ENCODE results near the gene LRRC2.

The LRRC2 gene

DNA sequence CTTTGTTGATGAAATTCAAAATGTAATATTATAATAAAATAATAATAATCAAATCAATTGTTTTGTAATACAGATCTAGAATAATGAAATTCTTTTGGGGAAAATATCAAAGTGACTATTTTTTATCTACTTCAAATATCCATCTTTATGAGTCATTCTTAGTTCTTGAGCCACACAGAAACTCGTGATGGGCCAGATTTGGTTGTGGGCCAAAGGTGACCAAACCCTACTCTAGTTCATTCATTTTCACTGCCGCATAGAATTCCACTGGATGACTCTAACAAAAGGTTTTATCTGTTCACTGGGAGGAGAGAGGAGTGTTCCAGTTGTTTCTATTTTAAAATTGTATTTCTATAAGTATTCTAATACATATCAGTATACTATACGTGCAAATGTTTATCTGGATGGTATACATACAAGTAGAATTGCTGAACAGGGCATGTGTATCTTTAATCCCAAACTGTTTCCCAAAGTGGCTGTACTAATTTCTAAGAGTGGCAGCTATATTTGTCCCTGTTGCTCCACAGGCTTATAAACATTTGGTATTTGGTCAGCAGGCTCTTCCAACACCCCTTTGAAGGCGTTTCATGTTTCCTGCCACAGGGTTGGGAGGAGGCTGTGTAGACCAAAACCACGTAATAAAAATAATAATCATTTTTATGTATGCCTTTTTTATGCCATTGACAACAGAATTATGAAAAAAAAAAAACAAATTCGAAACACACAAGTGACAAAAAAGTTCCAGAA lies 75.6 kb downstream of the LRRC2 start:
- no peaks in the 10 kb centered on the region for H3K36me3 ChIP-seq (ENCODE audit: control insufficient read depth, insufficient read depth, low read length)
- H3K4me3 ChIP-seq (ENCODE audit: insufficient read depth, low read depth, low read length), result no peak overlapping the region
- H3K9me3 ChIP-seq (ENCODE audit: control insufficient read depth, low read length), result no peaks in the 10 kb centered on the region
- no peak overlapping the region for H3K27ac ChIP-seq (ENCODE audit: insufficient read depth, low read depth, low read length, poor library complexity, severe bottlenecking)
- peaks cover 5% of the 10 kb centered on the region for H3K27me3 ChIP-seq (ENCODE audit: control insufficient read depth, insufficient read depth, low read length, poor library complexity, severe bottlenecking)
- H3K4me1 ChIP-seq (ENCODE audit: control insufficient read depth, insufficient read depth, low read length), result no peaks in the 10 kb centered on the region
- WGBS, 2 experiments, result 85 to 86% methylated on average over 4 to 6 of the region's 6 CpGs

DNA sequence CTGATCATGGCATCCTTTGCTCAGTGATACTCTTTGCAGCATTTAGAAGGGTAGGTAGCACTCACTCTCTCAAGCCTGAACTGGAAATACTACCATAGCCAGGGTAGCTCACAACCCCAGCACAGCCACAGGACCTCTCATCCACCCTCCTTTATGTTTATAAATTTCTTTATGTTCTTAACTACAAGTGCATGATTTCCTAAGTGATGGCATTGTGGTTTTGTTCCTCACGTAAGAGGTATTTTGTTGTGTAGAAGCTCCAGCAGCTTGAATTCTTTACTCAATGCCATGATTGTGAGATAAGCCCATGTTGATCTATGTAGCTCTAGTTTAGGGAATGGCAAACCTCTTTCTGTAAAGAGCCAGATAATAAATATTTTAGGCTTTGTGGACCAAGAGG lies 76.2 kb downstream of the LRRC2 start:
- no peak overlapping the region for H3K4me3 ChIP-seq (ENCODE audit: insufficient read depth, low read depth, low read length)
- no peaks in the 10 kb centered on the region for H3K9me3 ChIP-seq (ENCODE audit: control insufficient read depth, low read length)
- no peak overlapping the region for H3K27ac ChIP-seq (ENCODE audit: insufficient read depth, low read depth, low read length, poor library complexity, severe bottlenecking)
- 94 to 100% methylated on average over 1 of the region's 1 CpG for WGBS, 2 experiments
- no peaks in the 10 kb centered on the region for H3K36me3 ChIP-seq (ENCODE audit: control insufficient read depth, insufficient read depth, low read length)
- H3K4me1 ChIP-seq (ENCODE audit: control insufficient read depth, insufficient read depth, low read length), result no peaks in the 10 kb centered on the region
- peaks cover 5% of the 10 kb centered on the region for H3K27me3 ChIP-seq (ENCODE audit: control insufficient read depth, insufficient read depth, low read length, poor library complexity, severe bottlenecking)

DNA sequence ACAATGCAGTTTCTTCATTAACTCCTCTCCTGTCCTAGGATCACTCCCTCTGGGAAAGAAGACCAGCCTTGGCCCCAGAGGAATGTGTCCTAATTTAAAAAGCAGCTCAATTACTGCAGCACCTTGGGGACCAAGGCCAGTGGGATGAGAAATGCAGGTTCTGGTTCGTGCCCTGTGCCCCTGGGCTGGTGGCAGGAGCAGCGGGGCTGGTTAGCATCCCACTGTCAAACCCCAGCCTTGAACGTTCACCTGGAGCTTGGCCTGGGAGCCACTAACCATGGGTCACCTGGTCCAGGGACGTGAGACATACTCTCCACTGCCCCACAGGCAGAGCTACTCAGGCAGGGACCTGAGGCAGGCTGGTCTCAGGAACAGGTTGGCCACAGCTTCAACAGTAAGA lies 76.7 kb downstream of the LRRC2 start:
- no peak overlapping the region for H3K27ac ChIP-seq (ENCODE audit: insufficient read depth, low read depth, low read length, poor library complexity, severe bottlenecking)
- H3K27me3 ChIP-seq (ENCODE audit: control insufficient read depth, insufficient read depth, low read length, poor library complexity, severe bottlenecking), result peaks cover 5% of the 10 kb centered on the region
- H3K36me3 ChIP-seq (ENCODE audit: control insufficient read depth, insufficient read depth, low read length), result no peaks in the 10 kb centered on the region
- no peaks in the 10 kb centered on the region for H3K9me3 ChIP-seq (ENCODE audit: control insufficient read depth, low read length)
- H3K4me3 ChIP-seq (ENCODE audit: insufficient read depth, low read depth, low read length), result no peak overlapping the region
- 84 to 91% methylated on average over 4 of the region's 4 CpGs for WGBS, 2 experiments
- H3K4me1 ChIP-seq (ENCODE audit: control insufficient read depth, insufficient read depth, low read length), result no peaks in the 10 kb centered on the region

DNA sequence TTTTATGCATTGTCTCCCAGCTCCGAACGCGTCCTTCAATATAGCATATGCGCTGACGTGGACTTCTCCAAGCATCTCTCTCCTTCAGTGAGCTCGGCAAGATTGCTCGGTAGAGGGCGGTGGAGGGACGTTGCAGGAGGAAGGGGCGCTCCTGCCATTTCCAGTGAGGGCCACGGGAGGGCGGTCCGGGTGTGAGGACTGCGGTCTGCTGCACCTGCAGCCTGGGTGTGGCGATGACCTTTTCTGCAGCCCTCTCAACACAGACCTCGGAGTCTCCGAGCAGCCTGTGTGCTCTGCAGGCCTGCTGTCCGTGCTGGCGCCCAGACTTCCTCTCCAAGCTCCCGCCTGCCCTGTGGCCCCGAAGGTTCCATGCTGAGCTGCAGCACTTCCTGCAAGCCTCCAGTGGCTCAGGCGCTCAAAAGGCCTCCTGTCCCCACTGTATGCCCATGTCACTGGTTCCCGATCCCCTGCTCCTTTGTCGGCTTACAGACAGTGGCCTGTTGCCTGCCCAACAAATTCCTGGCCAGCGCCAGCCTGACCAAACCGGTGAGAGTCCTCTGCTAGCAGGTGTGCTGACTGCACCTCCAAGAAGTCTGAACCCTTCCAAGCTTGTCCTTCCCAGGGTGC lies 77.3 kb downstream of the LRRC2 start:
- Histone ChIP-seq H3K9me3 (ENCODE audit: control insufficient read depth, low read length) (no peaks in the 10 kb centered on the region), H3K4me1 (ENCODE audit: control insufficient read depth, insufficient read depth, low read length) (no peaks in the 10 kb centered on the region), H3K36me3 (ENCODE audit: control insufficient read depth, insufficient read depth, low read length) (no peaks in the 10 kb centered on the region), H3K27me3 (ENCODE audit: control insufficient read depth, insufficient read depth, low read length, poor library complexity, severe bottlenecking) (peaks cover 5% of the 10 kb centered on the region), H3K4me3 (ENCODE audit: insufficient read depth, low read depth, low read length) (no peak overlapping the region), H3K27ac (ENCODE audit: insufficient read depth, low read depth, low read length, poor library complexity, severe bottlenecking) (no peak overlapping the region)
- 17 to 19% methylated on average over 26 of the region's 26 CpGs for WGBS, 2 experiments

DNA sequence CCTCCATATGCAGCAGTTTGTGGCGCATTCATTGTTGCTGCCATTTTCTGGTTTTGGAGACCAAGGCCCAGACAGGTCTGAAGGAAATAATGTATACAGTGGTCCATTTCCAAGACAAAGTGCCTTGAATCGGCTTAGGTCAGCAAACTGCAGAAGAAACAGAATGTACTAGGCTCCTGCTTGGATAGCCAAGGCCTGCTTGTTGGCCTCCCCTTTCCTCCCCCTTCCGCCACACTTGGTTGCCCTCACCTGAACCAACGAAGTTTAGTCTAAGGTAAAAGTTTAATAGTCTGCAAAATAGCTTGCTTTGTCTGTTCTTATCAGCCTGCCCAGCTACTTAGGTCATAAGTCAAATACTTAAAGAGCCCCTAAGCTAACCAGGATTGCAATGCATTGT lies 80.3 kb downstream of the LRRC2 start:
- Histone ChIP-seq H3K9me3 (ENCODE audit: control insufficient read depth, low read length) (no peaks in the 10 kb centered on the region), H3K4me1 (ENCODE audit: control insufficient read depth, insufficient read depth, low read length) (no peaks in the 10 kb centered on the region), H3K36me3 (ENCODE audit: control insufficient read depth, insufficient read depth, low read length) (no peaks in the 10 kb centered on the region), H3K27me3 (ENCODE audit: control insufficient read depth, insufficient read depth, low read length, poor library complexity, severe bottlenecking) (peaks cover 5% of the 10 kb centered on the region), H3K27ac (ENCODE audit: insufficient read depth, low read depth, low read length, poor library complexity, severe bottlenecking) (no peak overlapping the region), H3K4me3 (ENCODE audit: insufficient read depth, low read depth, low read length) (no peak overlapping the region)
- 82 to 94% methylated on average over 2 to 4 of the region's 4 CpGs for WGBS, 2 experiments

DNA sequence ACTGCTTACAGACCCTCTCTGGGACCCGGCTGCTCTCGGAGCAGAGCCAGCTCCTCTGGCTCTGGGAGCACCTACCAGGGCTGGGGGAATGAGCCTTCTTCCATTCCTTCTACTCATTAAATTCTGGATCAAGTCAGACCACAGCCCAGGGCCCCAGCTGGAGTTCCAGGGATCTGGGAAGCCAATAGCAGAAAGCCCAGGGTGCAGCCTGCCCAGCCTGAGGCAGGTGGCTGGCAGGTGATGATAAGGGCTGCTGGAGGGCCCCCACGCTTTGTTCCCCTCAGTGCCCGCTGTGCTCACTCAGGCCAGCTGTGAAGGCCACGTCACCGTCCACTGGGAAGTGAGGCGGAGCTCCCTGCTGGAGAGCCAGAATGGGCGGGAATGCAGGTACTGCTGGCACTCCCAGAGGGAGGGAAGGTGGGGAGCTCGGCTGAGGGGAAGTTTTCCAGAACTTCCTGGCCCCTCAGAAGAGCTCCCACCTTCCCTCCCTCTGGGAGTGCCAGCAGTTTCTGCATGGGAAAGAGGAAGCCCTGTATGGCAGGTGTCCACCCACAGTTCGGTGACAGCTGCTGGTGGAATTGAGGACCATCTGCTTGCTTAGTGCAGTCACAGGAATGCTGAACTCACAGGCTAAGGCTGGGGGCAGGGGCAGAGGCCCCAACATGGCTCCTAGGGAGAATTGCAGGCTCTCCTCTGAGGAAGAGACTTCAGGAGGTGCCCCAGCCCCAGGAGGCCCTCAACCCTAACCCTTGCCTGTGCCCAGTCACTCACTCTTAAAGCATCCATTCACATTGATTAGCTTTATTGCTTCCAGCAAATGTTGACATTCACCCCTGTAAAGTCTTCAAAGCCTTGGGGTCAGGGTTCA lies 81.0 kb downstream of the LRRC2 start:
- H3K4me1 ChIP-seq (ENCODE audit: control insufficient read depth, insufficient read depth, low read length), result no peaks in the 10 kb centered on the region
- H3K9me3 ChIP-seq (ENCODE audit: control insufficient read depth, low read length), result no peaks in the 10 kb centered on the region
- peaks cover 5% of the 10 kb centered on the region for H3K27me3 ChIP-seq (ENCODE audit: control insufficient read depth, insufficient read depth, low read length, poor library complexity, severe bottlenecking)
- WGBS, 2 experiments, result 65 to 70% methylated on average over 10 of the region's 10 CpGs
- no peak overlapping the region for H3K27ac ChIP-seq (ENCODE audit: insufficient read depth, low read depth, low read length, poor library complexity, severe bottlenecking)
- no peak overlapping the region for H3K4me3 ChIP-seq (ENCODE audit: insufficient read depth, low read depth, low read length)
- H3K36me3 ChIP-seq (ENCODE audit: control insufficient read depth, insufficient read depth, low read length), result no peaks in the 10 kb centered on the region

DNA sequence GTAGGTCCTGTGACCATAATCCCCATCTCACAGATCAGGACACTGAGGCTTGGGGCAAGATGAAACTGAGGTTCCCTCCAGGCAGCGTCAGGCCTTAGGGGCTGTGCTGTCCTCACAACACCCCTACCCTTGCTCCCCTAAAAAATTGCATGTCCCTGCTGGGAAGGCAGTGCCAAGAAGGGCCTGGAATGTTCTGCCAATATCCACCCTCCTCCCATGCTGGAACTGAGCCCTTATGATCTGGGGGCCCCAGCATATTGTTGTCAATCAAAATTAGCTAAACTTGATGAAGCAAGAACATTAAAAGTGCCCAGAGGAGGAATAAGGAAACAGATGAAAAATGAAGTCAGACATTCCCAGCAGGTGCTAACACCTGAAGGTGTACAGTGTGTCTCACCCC lies 81.7 kb downstream of the LRRC2 start:
- Histone ChIP-seq H3K4me1 (ENCODE audit: control insufficient read depth, insufficient read depth, low read length) (no peaks in the 10 kb centered on the region), H3K9me3 (ENCODE audit: control insufficient read depth, low read length) (no peaks in the 10 kb centered on the region), H3K27ac (ENCODE audit: insufficient read depth, low read depth, low read length, poor library complexity, severe bottlenecking) (no peak overlapping the region), H3K36me3 (ENCODE audit: control insufficient read depth, insufficient read depth, low read length) (no peaks in the 10 kb centered on the region), H3K27me3 (ENCODE audit: control insufficient read depth, insufficient read depth, low read length, poor library complexity, severe bottlenecking) (no peaks in the 10 kb centered on the region), H3K4me3 (ENCODE audit: insufficient read depth, low read depth, low read length) (no peak overlapping the region)
- 91 to 92% methylated on average over 1 of the region's 1 CpG for WGBS, 2 experiments

DNA sequence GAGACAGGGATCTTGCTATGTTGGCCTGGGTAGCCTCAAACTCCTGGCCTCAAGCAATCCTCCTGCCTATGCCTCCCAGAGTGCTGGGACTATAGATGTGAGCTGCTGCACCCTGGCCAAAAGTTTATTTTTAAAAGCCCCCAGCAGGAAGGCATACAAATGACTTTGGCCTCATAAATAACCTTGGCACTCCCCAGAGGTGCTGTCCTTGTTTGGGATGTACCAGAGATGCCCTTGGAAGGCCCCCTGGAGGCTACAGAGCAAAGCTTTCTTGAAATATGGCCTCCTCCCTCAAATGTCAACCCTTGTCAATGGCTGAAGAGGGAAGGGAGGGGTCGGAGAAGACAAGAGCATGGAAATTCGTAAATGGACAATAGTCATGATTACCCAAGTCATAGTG lies 82.3 kb downstream of the LRRC2 start:
- Histone ChIP-seq H3K36me3 (ENCODE audit: control insufficient read depth, insufficient read depth, low read length) (no peaks in the 10 kb centered on the region), H3K27ac (ENCODE audit: insufficient read depth, low read depth, low read length, poor library complexity, severe bottlenecking) (no peak overlapping the region), H3K4me1 (ENCODE audit: control insufficient read depth, insufficient read depth, low read length) (no peaks in the 10 kb centered on the region), H3K4me3 (ENCODE audit: insufficient read depth, low read depth, low read length) (no peak overlapping the region), H3K27me3 (ENCODE audit: control insufficient read depth, insufficient read depth, low read length, poor library complexity, severe bottlenecking) (no peaks in the 10 kb centered on the region), H3K9me3 (ENCODE audit: control insufficient read depth, low read length) (no peaks in the 10 kb centered on the region)
- 94 to 96% methylated on average over 2 of the region's 2 CpGs for WGBS, 2 experiments

DNA sequence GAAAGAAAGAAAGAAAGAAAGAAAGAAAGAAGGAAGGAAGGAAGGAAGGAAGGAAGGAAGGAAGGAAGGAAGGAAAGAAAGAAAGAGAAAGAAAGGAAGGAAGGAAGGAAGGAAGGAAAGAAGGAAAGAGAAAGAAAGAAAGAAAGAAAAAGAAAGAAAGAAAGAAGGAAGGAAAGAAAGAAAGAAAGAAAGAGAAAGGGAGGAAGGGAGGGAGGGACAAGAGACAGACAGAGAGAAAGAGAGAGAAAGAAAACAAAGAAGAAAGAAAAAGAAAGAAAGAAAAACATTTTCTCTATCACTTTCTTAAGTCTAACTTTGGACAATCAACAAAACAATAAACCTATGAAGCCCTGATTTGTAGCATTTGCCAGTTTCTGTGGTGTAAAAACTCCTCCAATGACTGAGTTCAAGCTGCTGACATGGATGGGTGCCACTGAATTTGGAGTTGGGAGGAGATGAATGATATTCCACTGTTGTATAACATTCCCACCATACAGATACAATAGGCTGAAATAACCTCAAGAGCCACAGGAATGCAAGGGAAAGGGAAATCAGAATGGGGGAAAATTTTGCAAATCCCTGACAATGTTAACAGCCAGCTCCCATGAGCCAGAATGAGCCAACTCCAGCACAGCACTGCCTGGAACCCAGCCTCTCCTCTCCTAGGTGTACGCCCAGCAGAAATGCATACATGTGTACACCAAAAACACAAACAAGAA lies 83.3 kb downstream of the LRRC2 start:
- Histone ChIP-seq H3K36me3 (ENCODE audit: control insufficient read depth, insufficient read depth, low read length) (no peaks in the 10 kb centered on the region), H3K4me1 (ENCODE audit: control insufficient read depth, insufficient read depth, low read length) (no peaks in the 10 kb centered on the region), H3K4me3 (ENCODE audit: insufficient read depth, low read depth, low read length) (no peak overlapping the region)

DNA sequence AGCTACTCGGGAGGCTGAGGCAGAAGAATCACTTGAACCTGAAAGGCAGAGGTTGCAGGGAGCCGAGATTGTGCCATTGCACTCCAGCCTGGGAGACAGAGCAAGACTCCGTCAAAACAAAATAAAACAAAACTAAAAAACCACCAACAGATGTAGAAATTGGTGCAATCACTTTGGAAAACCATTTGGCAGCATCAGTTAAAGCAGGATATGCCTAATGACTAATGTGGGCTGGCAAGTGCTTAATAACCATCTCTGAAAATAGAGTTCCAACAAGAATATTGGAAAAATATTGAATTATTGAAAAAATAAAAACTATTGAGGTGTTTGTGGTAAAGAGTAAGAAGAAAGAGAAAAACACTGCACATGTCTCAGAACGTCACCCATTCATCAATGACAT lies 84.5 kb downstream of the LRRC2 start:
- 87 to 89% methylated on average over 2 to 3 of the region's 4 CpGs for WGBS, 2 experiments
- no peaks in the 10 kb centered on the region for H3K36me3 ChIP-seq (ENCODE audit: control insufficient read depth, insufficient read depth, low read length)
- no peak overlapping the region for H3K4me3 ChIP-seq (ENCODE audit: insufficient read depth, low read depth, low read length)
- H3K9me3 ChIP-seq (ENCODE audit: control insufficient read depth, low read length), result no peaks in the 10 kb centered on the region
- H3K27ac ChIP-seq (ENCODE audit: insufficient read depth, low read depth, low read length, poor library complexity, severe bottlenecking), result no peak overlapping the region
- H3K27me3 ChIP-seq (ENCODE audit: control insufficient read depth, insufficient read depth, low read length, poor library complexity, severe bottlenecking), result no peaks in the 10 kb centered on the region
- no peaks in the 10 kb centered on the region for H3K4me1 ChIP-seq (ENCODE audit: control insufficient read depth, insufficient read depth, low read length)

More for the DNA sequence above, 83.3 kb downstream of the LRRC2 start:
- no peaks in the 10 kb centered on the region for H3K9me3 ChIP-seq (ENCODE audit: control insufficient read depth, low read length)
- H3K27ac ChIP-seq (ENCODE audit: insufficient read depth, low read depth, low read length, poor library complexity, severe bottlenecking), result no peak overlapping the region
- H3K27me3 ChIP-seq (ENCODE audit: control insufficient read depth, insufficient read depth, low read length, poor library complexity, severe bottlenecking), result no peaks in the 10 kb centered on the region
- 91 to 100% methylated on average over 1 of the region's 1 CpG for WGBS, 2 experiments
